ENCODE data around the gene DDX1. TPM values are rescaled to one million over a fixed set of nuclear protein-coding genes. Genes with fewer than 3 reads are reported as not detected.

DDX1 gene
- total and polyA plus RNA-seq, 2 donors (not counting 3 experiments of a cell fraction or from before 2014, with no cell fraction given): 41.2 to 117 TPM

- H3K36me3 ChIP-seq (ENCODE audit: control insufficient read depth in 2 of 2, extremely low read depth in 1 of 2, insufficient read depth in 2 of 2, low read length in 2 of 2): peaks cover 0 to 2% of the 10 kb centered on the region in 2 experiments
- peaks cover 50% of the 10 kb centered on the region for H3K4me1 ChIP-seq (ENCODE audit: control insufficient read depth, extremely low read depth, insufficient read depth, low read length)
- no peak overlapping the region for H3K4me3 ChIP-seq (replicated peaks in 1 of 3; ENCODE audit: insufficient read depth in 1 of 3, low read depth in 1 of 3, low read length in 3 of 3)
- H3K4me2 ChIP-seq (ENCODE audit: insufficient read depth, low read length): peak overlapping the region; percentile 81
- peak overlapping the region; percentile 54 for H3K27ac ChIP-seq (ENCODE audit: insufficient read depth, low read depth, low read length)
- dilution Hi-C loops (cut with MboI; ENCODE audit: extremely low pct_ligation_motif_present, low sequenced_read_pairs): no loop called here
- DNase-seq (ENCODE audit: low read depth, low spot score) (peak; percentile 94), FAIRE-seq (peak; percentile 90)
- no peaks in the 10 kb centered on the region for H3K9me3 ChIP-seq (replicated peaks; ENCODE audit: control insufficient read depth, insufficient read depth, low read length)
- intact Hi-C loops (cut with micrococcal nuclease): loop anchor here (1.0 to 2.0 kb wide), 4 partner anchors 29 to 90 kb away; no protein-coding TSS in a partner anchor
- H3K9me1 ChIP-seq (replicated peaks; ENCODE audit: control insufficient read depth, extremely low read depth, insufficient read depth, low read length): no peaks in the 10 kb centered on the region
- H3K9ac ChIP-seq (replicated peaks; ENCODE audit: extremely low read depth, insufficient read depth, low read length): peak overlapping the region; percentile 19
- ChIA-PET CTCF (interaction anchor here (0.6 to 2.0 kb wide), 12 partner anchors 63 to 968 kb away, joined by 3 to 11 read pairs (median 5); partner anchors contain the start of gene MYCN), POLR2A (interaction anchor here (1.5 kb wide), 1 partner anchor 69 kb away, joined by 3 read pairs; no protein-coding TSS in a partner anchor)
- no peaks in the 10 kb centered on the region for H3K27me3 ChIP-seq (ENCODE audit: control insufficient read depth in 2 of 2, insufficient read depth in 2 of 2, low read length in 2 of 2)
- no peaks in the 10 kb centered on the region for H3K79me2 ChIP-seq (ENCODE audit: control insufficient read depth, insufficient read depth, low read length)
- no peak overlapping the region for H2AFZ ChIP-seq (ENCODE audit: low read depth, low read length)
- no peaks in the 10 kb centered on the region for H4K20me1 ChIP-seq (replicated peaks; ENCODE audit: control insufficient read depth, extremely low read depth, insufficient read depth, low read length)
- TF ChIP-seq CTCF (IDR thresholded peaks at IDR 0.05; ENCODE audit: extremely low read depth in 1 of 2, insufficient read depth in 1 of 2, low read depth in 1 of 2, low read length in 2 of 2) (no peak), JUN (IDR thresholded peaks at IDR 0.05; ENCODE audit: borderline replicate concordance, insufficient read depth, insufficient read length, low read depth) (peak; percentile 90), FOS (IDR thresholded peaks at IDR 0.05; ENCODE audit: borderline replicate concordance, insufficient read depth, low read length) (peak; percentile 95), POLR2AphosphoS5 (IDR thresholded peaks at IDR 0.05; ENCODE audit: insufficient read depth, low read depth, low read length) (peak; percentile 91), POLR2A (IDR thresholded peaks at IDR 0.05; ENCODE audit: low read depth, low read length) (no peak), EZH2 (IDR thresholded peaks at IDR 0.05; ENCODE audit: borderline replicate concordance, low read depth, low read length, severe bottlenecking) (no peak), GATA2 (IDR thresholded peaks at IDR 0.05; ENCODE audit: insufficient read depth, insufficient read length, low read depth, low read length) (no peak)
- BruUV-seq (replicated peaks): no TSS peak
Observed at GRCh38 chr2:15640261-15640711, 48.6 kb downstream of the DDX1 start.

Data from endothelial cell of umbilical vein (primary cell).